IMR-90 (cell line): ENCODE data around the gene GSN. TPM values are rescaled to one million over a fixed set of nuclear protein-coding genes. Genes with fewer than 3 reads are reported as not detected.

Experiments used
- ATAC-seq: fragments of 200-7000 bp; cut with Tn5 transposase; 2 replicates; pipeline ENCODE4 v1.9.1; 2020; ENCODE audit warnings: low read depth, mild to moderate bottlenecking, moderate library complexity
- BruUV-seq: library from RNA; stranded (reverse); fragments of 400-500 nt; replicated peaks from 2 replicates; lab custom pipeline; 2021; lab: Mats Ljungman, UMichigan
- CTCF ChIA-PET: fragments of 300-600 bp; formaldehyde crosslinking; extraction: SDS; loops from one replicate; lab custom pipeline; 2021; ENCODE audit warnings: antibody characterized with exemption; lab: Yijun Ruan, JAX
- POLR2A ChIA-PET: fragments of 300-600 bp; sonication (Branson Sonifier 250); formaldehyde crosslinking; loops from one replicate; lab custom pipeline; 2022; ENCODE audit warnings: antibody characterized with exemption; ENCODE audit not compliant: unreplicated experiment; lab: Charles Lee
- DNase-seq: peaks from one replicate; pipeline ENCODE4 v3.0.0; 2013
- H2AFZ ChIP-seq: replicated peaks from 2 replicates; pipeline ENCODE3; 2013; ENCODE audit warnings: low read length, mild to moderate bottlenecking; ENCODE audit not compliant: poor library complexity
- H2AK5ac ChIP-seq: 2 replicates; pipeline ENCODE4 v1.6.1; 2013; ENCODE audit warnings: low read depth, low read length, inconsistent platforms
- H2AK9ac ChIP-seq: replicated peaks from 2 replicates; pipeline ENCODE3; 2013; ENCODE audit warnings: mild to moderate bottlenecking, low read depth, low read length, moderate library complexity; ENCODE audit not compliant: poor library complexity
- H2BK120ac ChIP-seq: 2 replicates; pipeline ENCODE4 v1.6.1; 2013; ENCODE audit warnings: low read depth, low read length, inconsistent platforms
- H2BK15ac ChIP-seq: 3 replicates; pipeline ENCODE4 v1.6.1; 2013; ENCODE audit warnings: low read depth, low read length, inconsistent platforms
- H2BK20ac ChIP-seq: 2 replicates; pipeline ENCODE4 v1.6.1; 2013; ENCODE audit warnings: low read depth, mild to moderate bottlenecking, inconsistent platforms, low read length, moderate library complexity
- H2BK5ac ChIP-seq: 2 replicates; pipeline ENCODE4 v1.6.1; 2013; ENCODE audit warnings: mild to moderate bottlenecking, low read depth, low read length, inconsistent platforms; ENCODE audit not compliant: poor library complexity, severe bottlenecking
- H3K14ac ChIP-seq: replicated peaks from 2 replicates; pipeline ENCODE4 v1.6.1; 2013; ENCODE audit warnings: low read depth, low read length, inconsistent platforms
- H3K18ac ChIP-seq: 2 replicates; pipeline ENCODE4 v1.6.1; 2013; ENCODE audit warnings: low read depth, low read length, control low read depth
- H3K23ac ChIP-seq: 2 replicates; pipeline ENCODE4 v1.6.1; 2013; ENCODE audit warnings: low read depth, low read length, inconsistent platforms
- H3K27ac ChIP-seq: 2 replicates; pipeline ENCODE4 v1.5.1; 2013; ENCODE audit warnings: mild to moderate bottlenecking, control low read depth, low read length; ENCODE audit not compliant: insufficient read depth
- H3K27me3 ChIP-seq: 2 replicates; pipeline ENCODE4 v1.6.1; 2013; ENCODE audit warnings: low read length; ENCODE audit not compliant: control insufficient read depth, insufficient read depth
- H3K36me3 ChIP-seq: 2 replicates; pipeline ENCODE4 v1.6.1; 2013; ENCODE audit warnings: low read length, mixed read lengths; ENCODE audit not compliant: control insufficient read depth, insufficient read depth
- H3K4ac ChIP-seq: 2 replicates; pipeline ENCODE4 v1.6.1; 2013; ENCODE audit warnings: low read depth, low read length, inconsistent platforms
- H3K4me1 ChIP-seq: 2 replicates; pipeline ENCODE4 v1.6.1; 2013; ENCODE audit warnings: low read length, mixed read lengths; ENCODE audit not compliant: control insufficient read depth, insufficient read depth
- H3K4me2 ChIP-seq: 2 replicates; pipeline ENCODE4 v1.6.1; 2013; ENCODE audit warnings: low read depth, mild to moderate bottlenecking, control low read depth, low read length, moderate library complexity
- H3K4me3 ChIP-seq: 2 replicates; pipeline ENCODE4 v1.5.1; 2013; ENCODE audit warnings: low read depth, mild to moderate bottlenecking, control low read depth, low read length, moderate library complexity; ENCODE audit not compliant: insufficient read depth
- H3K56ac ChIP-seq: 2 replicates; pipeline ENCODE4 v1.6.1; 2013; ENCODE audit warnings: low read length, inconsistent platforms; ENCODE audit not compliant: insufficient read depth; ENCODE audit errors: extremely low read depth
- H3K79me1 ChIP-seq, 2 experiments: 2 replicates each; pipeline ENCODE4 v1.6.1; 2013; ENCODE audit warnings: low read length in 2 of 2, inconsistent platforms in 1 of 2, low read depth in 1 of 2
- H3K9ac ChIP-seq: 2 replicates; pipeline ENCODE4 v1.6.1; 2013; ENCODE audit warnings: low read depth, low read length, control low read depth
- H3K9me1 ChIP-seq: 2 replicates; pipeline ENCODE4 v1.6.1; 2013; ENCODE audit warnings: low read length, inconsistent platforms; ENCODE audit not compliant: insufficient read depth
- H3K9me3 ChIP-seq: 2 replicates; pipeline ENCODE4 v1.6.1; 2013; ENCODE audit warnings: low read length; ENCODE audit not compliant: control insufficient read depth, insufficient read depth
- H4K20me1 ChIP-seq: 2 replicates; pipeline ENCODE4 v1.6.1; 2013; ENCODE audit warnings: low read length, inconsistent platforms; ENCODE audit not compliant: insufficient read depth
- H4K5ac ChIP-seq: 2 replicates; pipeline ENCODE4 v1.6.1; 2013; ENCODE audit warnings: mild to moderate bottlenecking, low read depth, low read length, control low read depth
- H4K8ac ChIP-seq, 2 experiments: 2 replicates each; pipeline ENCODE4 v1.6.1; 2013; ENCODE audit warnings: low read depth in 2 of 2, low read length in 2 of 2, control low read depth in 1 of 2, inconsistent platforms in 1 of 2
- H4K91ac ChIP-seq: 2 replicates; pipeline ENCODE4 v1.6.1; 2013; ENCODE audit warnings: low read depth, low read length, inconsistent platforms; ENCODE audit not compliant: insufficient read depth
- CEBPB ChIP-seq: IDR thresholded peaks from 2 replicates; pipeline ENCODE4 v1.6.1; 2012; ENCODE audit warnings: low read depth, low read length, improper control_type of control experiment
- CHD1 ChIP-seq: IDR thresholded peaks from 2 replicates; pipeline ENCODE4 v1.6.1; 2012; ENCODE audit warnings: low read depth, low read length, improper control_type of control experiment
- CTCF ChIP-seq: conservative IDR thresholded peaks from 2 replicates; pipeline ENCODE4 v1.5.1; 2012; ENCODE audit warnings: mild to moderate bottlenecking, low read depth, low read length, improper control_type of control experiment
- ELK1 ChIP-seq: fragments of 150-350 bp; IDR thresholded peaks from 2 replicates; pipeline ENCODE4 v1.6.1; 2016; ENCODE audit warnings: low read depth, mild to moderate bottlenecking, low read length, moderate library complexity, borderline replicate concordance
- MAFK ChIP-seq: IDR thresholded peaks from 2 replicates; pipeline ENCODE4 v1.6.1; 2012; ENCODE audit warnings: low read depth, low read length, improper control_type of control experiment
- MAZ ChIP-seq: IDR thresholded peaks from 2 replicates; pipeline ENCODE4 v1.6.1; 2012; ENCODE audit warnings: low read depth, mild to moderate bottlenecking, low read length, improper control_type of control experiment, moderate library complexity, borderline replicate concordance
- NFE2L2 ChIP-seq: fragments of 150-350 bp; IDR thresholded peaks from 2 replicates; pipeline ENCODE4 v1.6.1; 2016; ENCODE audit warnings: low read depth, mild to moderate bottlenecking, low read length
- RAD21 ChIP-seq: IDR thresholded peaks from 2 replicates; pipeline ENCODE4 v1.6.1; 2012; ENCODE audit warnings: low read length, improper control_type of control experiment
- RCOR1 ChIP-seq: IDR thresholded peaks from 2 replicates; pipeline ENCODE4 v1.6.1; 2012; ENCODE audit warnings: mild to moderate bottlenecking, low read length, improper control_type of control experiment; ENCODE audit not compliant: insufficient replicate concordance
- SMC3 ChIP-seq: fragments of 150-350 bp; IDR thresholded peaks from 2 replicates; pipeline ENCODE4 v1.6.1; 2016; ENCODE audit warnings: low read depth, mild to moderate bottlenecking, antibody characterized with exemption, low read length, moderate library complexity
- dilution Hi-C: fragments of 300-500 bp; cut with HindIII; formaldehyde crosslinking; loops from one replicate; pipeline ENCODE4 v1.14.3; 2018; ENCODE audit warnings: low sequenced_read_pairs; ENCODE audit not compliant: unreplicated experiment
- in situ Hi-C: fragments of 300-500 bp; cut with MboI; formaldehyde crosslinking; loops from 3 replicates; pipeline ENCODE4 v1.14.3; 2019; ENCODE audit warnings: low sequenced_read_pairs, inconsistent platforms, mixed read lengths
- intact Hi-C: fragments of 100-400 bp; cut with micrococcal nuclease; formaldehyde crosslinking; loops from 2 replicates; pipeline ENCODE4 v1.10.0; 2022
- polyA plus RNA-seq, 3 experiments: library from polyadenylated mRNA; depleted of rRNA; stranded (reverse); fragments of >200 nt; gene quantifications; 2 replicates each; pipeline ENCODE4 v1.2.3, GENCODE V29; 2012; ENCODE audit warnings: low replicate concordance in 1 of 3
- total RNA-seq: library from RNA; depleted of rRNA; stranded (reverse); fragments of >200 nt; gene quantifications from 2 replicates; pipeline ENCODE4 v1.2.3, GENCODE V29; 2012

Gene GSN
- total and polyA plus RNA-seq, 2 of the 4 experiments (the other 2 are of a cell fraction): 495 to 547 TPM

GRCh38 chr9:121364886-121365285, 96.9 kb downstream of the GSN start:
- H3K14ac ChIP-seq: no peak overlapping the region
- no peaks in the 10 kb centered on the region for H3K9me3 ChIP-seq
- no peak overlapping the region; the same call in 1 of the 2 replicates for H4K5ac ChIP-seq
- BruUV-seq: no TSS peak
- peak overlapping the region; percentile 9; the same call in 1 of the 2 replicates for H2BK120ac ChIP-seq
- H3K27ac ChIP-seq: peak overlapping the region; percentile 49; the same call in 1 of the 2 replicates
- ChIA-PET CTCF (interaction anchor here (1.5 kb wide), 1 partner anchor 14 kb away, joined by 5 read pairs; no protein-coding TSS in a partner anchor), POLR2A (no interaction called here)
- H2AK9ac ChIP-seq: no peak overlapping the region
- H2BK20ac ChIP-seq: no peak overlapping the region
- H3K4me1 ChIP-seq: peaks cover 13% of the 10 kb centered on the region
- no peak overlapping the region for H3K4me3 ChIP-seq
- peak overlapping the region; percentile 71 for H2BK5ac ChIP-seq
- peak overlapping the region; percentile 35 for H3K18ac ChIP-seq
- H2BK15ac ChIP-seq: 0 out of 3 replicates have a peak overlapping the region, but pooled peaks have one; percentile 65
- no peak overlapping the region for H3K9ac ChIP-seq
- ATAC-seq: no peak
- H2AK5ac ChIP-seq: peak overlapping the region; percentile 57; the same call in 1 of the 2 replicates
- H4K8ac ChIP-seq: peak overlapping the region in 1 of 2 experiments; percentile 33; a peak in 1 of 4 replicates
- in situ Hi-C loops: no loop called here
- H2AFZ ChIP-seq: no peak overlapping the region
- peaks cover 5% of the 10 kb centered on the region; the same call in 1 of the 2 replicates for H4K20me1 ChIP-seq
- no peak overlapping the region for H3K56ac ChIP-seq
- H3K9me1 ChIP-seq: 0 out of 2 replicates have a peak, but pooled peaks cover 3% of the 10 kb centered on the region
- no peak for DNase-seq
- peak overlapping the region; percentile 43 for H3K4me2 ChIP-seq
- dilution Hi-C loops: no loop called here
- no peak for TF ChIP-seq ELK1
- no peak for TF ChIP-seq MAFK
- no peak for TF ChIP-seq CEBPB
- no peak for TF ChIP-seq SMC3
- TF ChIP-seq NFE2L2: no peak
- TF ChIP-seq MAZ: no peak
- TF ChIP-seq RCOR1: no peak
- TF ChIP-seq CHD1: no peak
- TF ChIP-seq CTCF: no peak
- no peak for TF ChIP-seq RAD21
- peak overlapping the region; percentile 64 for H4K91ac ChIP-seq
- peaks cover 4% of the 10 kb centered on the region; the same call in 1 of the 2 replicates for H3K36me3 ChIP-seq
- H3K4ac ChIP-seq: no peak overlapping the region
- no peak overlapping the region for H3K23ac ChIP-seq
- peaks cover 10 to 48% of the 10 kb centered on the region in 2 experiments for H3K79me1 ChIP-seq
- intact Hi-C loops: no loop called here
- no peaks in the 10 kb centered on the region for H3K27me3 ChIP-seq
